NCI-H1694 (cell line): ENCODE results near the gene MLLT10.

Experiments
- DNase-seq: peaks from one replicate; lab custom pipeline; 2025; lab: John Stamatoyannopoulos, UW

MLLT10 gene

DNA sequence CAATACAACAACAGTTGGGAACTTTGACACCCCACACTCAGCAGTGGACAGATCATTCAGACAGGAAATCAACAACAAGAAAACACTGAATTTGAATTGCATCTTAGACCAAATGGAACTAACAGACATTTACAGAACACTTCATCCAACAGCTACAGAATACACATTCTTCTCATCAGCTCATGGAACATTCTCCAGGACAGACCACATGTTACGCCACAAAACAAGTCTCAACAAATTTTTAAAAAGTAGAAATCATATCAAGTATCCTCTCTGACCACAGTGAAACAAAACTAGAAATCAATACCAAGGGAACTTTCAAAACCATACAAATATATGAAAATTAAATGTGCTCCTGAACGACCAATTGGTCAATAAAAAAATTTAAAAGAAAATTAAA is 257.2 kb downstream of the MLLT10 start:
- no peak for DNase-seq
